IPS-15b (cell line): Measurements from ENCODE around the gene SRPRA.

ENCODE experiments used
- H3K27me3 ChIP-seq: one replicate; pipeline ENCODE4 v1.6.1; 2013; ENCODE audit warnings: low read length; ENCODE audit not compliant: control insufficient read depth, insufficient read depth
- H3K36me3 ChIP-seq: one replicate; pipeline ENCODE4 v1.6.1; 2013; ENCODE audit warnings: low read length; ENCODE audit not compliant: control insufficient read depth, insufficient read depth
- H3K4me1 ChIP-seq: one replicate; pipeline ENCODE4 v1.6.1; 2013; ENCODE audit warnings: mild to moderate bottlenecking, low read length; ENCODE audit not compliant: control insufficient read depth, insufficient read depth
- H3K4me3 ChIP-seq: one replicate; pipeline ENCODE4 v1.5.1; 2013; ENCODE audit warnings: low read depth, low read length
- H3K9ac ChIP-seq: one replicate; pipeline ENCODE4 v1.6.1; 2013; ENCODE audit warnings: low read depth, mild to moderate bottlenecking, low read length
- H3K9me3 ChIP-seq: one replicate; pipeline ENCODE4 v1.6.1; 2013; ENCODE audit warnings: mild to moderate bottlenecking, low read length; ENCODE audit not compliant: control insufficient read depth, insufficient read depth

Gene SRPRA

GRCh38 chr11:126219547-126219946 is 49.1 kb downstream of the SRPRA start:
- no peak overlapping the region for H3K4me3 ChIP-seq
- H3K9ac ChIP-seq, result no peak overlapping the region
- H3K9me3 ChIP-seq, result no peaks in the 10 kb centered on the region
- H3K36me3 ChIP-seq, result no peaks in the 10 kb centered on the region
- no peaks in the 10 kb centered on the region for H3K4me1 ChIP-seq
- no peaks in the 10 kb centered on the region for H3K27me3 ChIP-seq

- H3K9ac ChIP-seq, result no peak overlapping the region
- no peaks in the 10 kb centered on the region for H3K9me3 ChIP-seq
- no peaks in the 10 kb centered on the region for H3K4me1 ChIP-seq
Observed at GRCh38 chr11:126217491-126217890, 51.2 kb downstream of the SRPRA start.

GRCh38 chr11:126216526-126217305 is 52.0 kb downstream of the SRPRA start:
- Histone ChIP-seq H3K9ac (no peak overlapping the region), H3K4me3 (no peak overlapping the region), H3K36me3 (no peaks in the 10 kb centered on the region), H3K9me3 (no peaks in the 10 kb centered on the region), H3K4me1 (no peaks in the 10 kb centered on the region), H3K27me3 (no peaks in the 10 kb centered on the region)

More at GRCh38 chr11:126217491-126217890, 51.2 kb downstream of the SRPRA start:
- H3K4me3 ChIP-seq, result no peak overlapping the region
- no peaks in the 10 kb centered on the region for H3K27me3 ChIP-seq
- no peaks in the 10 kb centered on the region for H3K36me3 ChIP-seq

GRCh38 chr11:126214841-126215240 is 53.9 kb downstream of the SRPRA start:
- Histone ChIP-seq H3K9me3 (no peaks in the 10 kb centered on the region), H3K4me1 (no peaks in the 10 kb centered on the region), H3K27me3 (no peaks in the 10 kb centered on the region), H3K36me3 (peaks cover under 1% of the 10 kb centered on the region), H3K4me3 (no peak overlapping the region), H3K9ac (no peak overlapping the region)

- Histone ChIP-seq H3K27me3 (no peaks in the 10 kb centered on the region), H3K36me3 (peaks cover 4% of the 10 kb centered on the region), H3K9ac (no peak overlapping the region), H3K4me1 (no peaks in the 10 kb centered on the region), H3K9me3 (no peaks in the 10 kb centered on the region), H3K4me3 (no peak overlapping the region)
Observed at GRCh38 chr11:126214441-126214840, 54.3 kb downstream of the SRPRA start.
